ENCODE measurements around the gene ADNP. TPM values are rescaled to one million over a fixed set of nuclear protein-coding genes. Genes with fewer than 3 reads are reported as not detected.
"Not testable (repeated sequence)": the region's sequence is repeated elsewhere in the genome, so short reads cannot be mapped to it uniquely, and the experiment has no call there.

ADNP gene
- total RNA-seq, 2 experiments from 2014 or later: 58.8 to 63.3 TPM

GRCh38 chr20:50892394-50892793 lies 38.8 kb downstream of the ADNP start:
- CTCF ChIA-PET: no interaction called here
- H3K4me1 Mint-ChIP-seq: peaks cover 12% of the 10 kb centered on the region
- DNase-seq: no peak
- no peaks in the 10 kb centered on the region for H3K9me3 Mint-ChIP-seq
- H3K4me3 Mint-ChIP-seq: no peak overlapping the region
- POLR2A ChIA-PET: interaction anchor here (0.6 kb wide), 1 partner anchor 39 kb away, joined by 3 read pairs; the partner anchor contains the start of gene ADNP
- H3K36me3 Mint-ChIP-seq (ENCODE audit: low read depth): peaks cover 57% of the 10 kb centered on the region
- H3K27ac Mint-ChIP-seq: no peak overlapping the region
- H3K27me3 Mint-ChIP-seq: no peaks in the 10 kb centered on the region

GRCh38 chr20:50891138-50891537 lies 40.1 kb downstream of the ADNP start:
- no peak overlapping the region for H3K27ac Mint-ChIP-seq
- ChIA-PET POLR2A (interaction anchor here (1.4 kb wide), 1 partner anchor 9 kb away, joined by 3 read pairs; no protein-coding TSS in a partner anchor), CTCF (interaction anchor here (1.1 to 1.5 kb wide), 2 partner anchors 97 to 100 kb away, joined by 3 to 6 read pairs; partner anchors contain the start of gene BCAS4)
- peaks cover 10% of the 10 kb centered on the region for H3K4me1 Mint-ChIP-seq
- no peak overlapping the region for H3K4me3 Mint-ChIP-seq
- H3K36me3 Mint-ChIP-seq (ENCODE audit: low read depth): peaks cover 51% of the 10 kb centered on the region
- H3K27me3 Mint-ChIP-seq: no peaks in the 10 kb centered on the region
- no peaks in the 10 kb centered on the region for H3K9me3 Mint-ChIP-seq
- no peak for DNase-seq

DNA sequence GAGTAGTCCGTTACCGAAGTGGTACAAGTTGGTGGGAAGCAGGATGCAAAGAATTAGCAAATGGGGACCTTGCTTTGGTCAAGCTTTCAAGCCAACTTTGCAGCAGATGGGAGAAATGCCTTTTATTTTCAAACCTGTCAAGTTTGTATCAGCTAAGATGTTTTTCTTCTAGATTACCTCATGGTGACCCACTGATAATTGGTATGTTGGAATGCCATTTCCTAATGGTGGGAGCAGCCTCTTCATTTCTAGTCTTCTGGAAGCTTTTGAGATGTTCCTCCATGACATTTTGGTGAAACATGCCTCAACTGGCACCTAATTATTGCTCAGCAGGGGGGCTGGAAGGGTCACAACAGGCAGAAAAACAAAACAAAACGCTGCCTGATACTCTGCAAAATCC lies 43.7 kb downstream of the ADNP start:
- Mint-ChIP-seq H3K4me1 (peaks cover 5% of the 10 kb centered on the region), H3K4me3 (no peak overlapping the region), H3K27ac (no peak overlapping the region), H3K27me3 (no peaks in the 10 kb centered on the region), H3K36me3 (ENCODE audit: low read depth) (peaks cover 30% of the 10 kb centered on the region), H3K9me3 (no peaks in the 10 kb centered on the region)
- no peak for DNase-seq
- ChIA-PET POLR2A (interaction anchor here (1.3 kb wide), 1 partner anchor 14 kb away, joined by 3 read pairs; no protein-coding TSS in a partner anchor), CTCF (interaction anchor here (1.7 kb wide), 1 partner anchor 93 kb away, joined by 3 read pairs; the partner anchor contains the start of gene BCAS4)

- Mint-ChIP-seq H3K9me3 (no peaks in the 10 kb centered on the region), H3K36me3 (ENCODE audit: low read depth) (peaks cover 18% of the 10 kb centered on the region), H3K4me3 (no peak overlapping the region), H3K27me3 (no peaks in the 10 kb centered on the region), H3K4me1 (no peaks in the 10 kb centered on the region), H3K27ac (no peak overlapping the region)
- no peak for DNase-seq
- POLR2A ChIA-PET: interaction anchor here (1.4 kb wide), 1 partner anchor 16 kb away, joined by 3 read pairs; no protein-coding TSS in a partner anchor
- CTCF ChIA-PET: interaction anchor here (0.7 to 1.7 kb wide), 2 partner anchors 43 to 92 kb away, joined by 3 read pairs; partner anchors contain the start of gene BCAS4
Observed at GRCh38 chr20:50886184-50886790, 45.0 kb downstream of the ADNP start.

DNA sequence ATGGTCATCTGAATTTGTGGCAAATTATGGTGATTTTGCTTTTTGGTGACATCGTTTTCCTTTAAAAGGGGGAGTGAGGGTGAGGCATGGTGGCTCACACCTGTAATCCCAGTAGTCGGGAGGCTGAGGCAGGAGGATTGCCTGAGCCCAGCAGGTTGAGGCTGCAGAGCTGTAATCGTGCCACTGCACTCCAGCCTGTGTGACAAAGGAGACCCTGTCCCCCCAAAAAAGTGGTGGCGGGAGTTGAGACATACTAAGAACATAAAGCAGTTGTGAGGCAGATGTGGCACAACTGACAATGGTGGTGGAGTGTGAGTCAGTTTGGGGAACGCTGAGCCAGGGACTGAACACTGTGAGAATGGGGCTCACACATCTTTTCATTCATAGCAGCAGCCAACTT lies 45.5 kb downstream of the ADNP start:
- no peak for DNase-seq
- Mint-ChIP-seq H3K27me3 (no peaks in the 10 kb centered on the region), H3K9me3 (no peaks in the 10 kb centered on the region), H3K36me3 (ENCODE audit: low read depth) (peaks cover 15% of the 10 kb centered on the region), H3K4me1 (no peaks in the 10 kb centered on the region), H3K27ac (no peak overlapping the region), H3K4me3 (no peak overlapping the region)
- POLR2A ChIA-PET: interaction anchor here (1.4 kb wide), 1 partner anchor 15 kb away, joined by 3 read pairs; no protein-coding TSS in a partner anchor
- CTCF ChIA-PET: interaction anchor here (0.7 kb wide), 1 partner anchor 44 kb away, joined by 3 read pairs; no protein-coding TSS in a partner anchor

DNA sequence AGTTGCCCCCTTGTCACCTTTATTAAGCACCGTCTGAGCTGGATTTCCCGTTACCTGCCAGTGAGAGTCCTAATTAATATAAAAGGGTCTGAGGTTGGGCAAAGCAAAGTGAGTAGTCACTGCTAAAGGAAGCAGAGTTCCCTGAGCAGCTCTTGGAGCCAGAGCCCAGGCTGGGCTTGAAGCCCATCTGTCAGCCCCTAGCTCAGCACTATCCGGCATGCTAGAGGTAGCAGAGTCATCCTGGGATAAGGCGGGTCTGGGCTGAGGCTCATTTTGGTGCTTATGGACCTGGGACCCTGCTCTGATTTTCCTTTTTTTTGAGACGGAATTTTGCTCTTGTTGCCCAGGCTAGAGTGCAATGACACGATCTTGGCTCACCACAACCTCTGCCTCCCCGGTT lies 46.2 kb downstream of the ADNP start:
- POLR2A ChIA-PET: interaction anchor here (1.4 to 1.8 kb wide), 2 partner anchors 15 to 73 kb away, joined by 3 to 5 read pairs; partner anchors contain the start of genes DPM1 and MOCS3
- H3K36me3 Mint-ChIP-seq (ENCODE audit: low read depth): peaks cover 13% of the 10 kb centered on the region
- H3K27ac Mint-ChIP-seq: no peak overlapping the region
- CTCF ChIA-PET: no interaction called here
- H3K4me1 Mint-ChIP-seq: no peaks in the 10 kb centered on the region
- no peak overlapping the region for H3K4me3 Mint-ChIP-seq
- H3K27me3 Mint-ChIP-seq: no peaks in the 10 kb centered on the region
- no peaks in the 10 kb centered on the region for H3K9me3 Mint-ChIP-seq
- DNase-seq: no peak

GRCh38 chr20:50883856-50884255 lies 47.4 kb downstream of the ADNP start:
- ChIA-PET CTCF (no interaction called here), POLR2A (interaction anchor here (1.8 kb wide), 1 partner anchor 74 kb away, joined by 5 read pairs; the partner anchor contains the start of genes DPM1 and MOCS3)
- H3K4me3 Mint-ChIP-seq: no peak overlapping the region
- DNase-seq: no peak
- H3K9me3 Mint-ChIP-seq: no peaks in the 10 kb centered on the region
- H3K27me3 Mint-ChIP-seq: no peaks in the 10 kb centered on the region
- H3K4me1 Mint-ChIP-seq: no peaks in the 10 kb centered on the region
- H3K27ac Mint-ChIP-seq: no peak overlapping the region
- H3K36me3 Mint-ChIP-seq (ENCODE audit: low read depth): peaks cover 4% of the 10 kb centered on the region

- DNase-seq; CTCF ChIA-PET; H3K27ac Mint-ChIP-seq; H3K4me1 Mint-ChIP-seq; H3K4me3 Mint-ChIP-seq; H3K9me3 Mint-ChIP-seq; H3K36me3 Mint-ChIP-seq (ENCODE audit: low read depth); H3K27me3 Mint-ChIP-seq: not testable (repeated sequence)
- POLR2A ChIA-PET: interaction anchor here (0.7 kb wide), 1 partner anchor 9 kb away, joined by 3 read pairs; no protein-coding TSS in a partner anchor
Observed at GRCh38 chr20:50881759-50882424, 49.3 kb downstream of the ADNP start.

DNA sequence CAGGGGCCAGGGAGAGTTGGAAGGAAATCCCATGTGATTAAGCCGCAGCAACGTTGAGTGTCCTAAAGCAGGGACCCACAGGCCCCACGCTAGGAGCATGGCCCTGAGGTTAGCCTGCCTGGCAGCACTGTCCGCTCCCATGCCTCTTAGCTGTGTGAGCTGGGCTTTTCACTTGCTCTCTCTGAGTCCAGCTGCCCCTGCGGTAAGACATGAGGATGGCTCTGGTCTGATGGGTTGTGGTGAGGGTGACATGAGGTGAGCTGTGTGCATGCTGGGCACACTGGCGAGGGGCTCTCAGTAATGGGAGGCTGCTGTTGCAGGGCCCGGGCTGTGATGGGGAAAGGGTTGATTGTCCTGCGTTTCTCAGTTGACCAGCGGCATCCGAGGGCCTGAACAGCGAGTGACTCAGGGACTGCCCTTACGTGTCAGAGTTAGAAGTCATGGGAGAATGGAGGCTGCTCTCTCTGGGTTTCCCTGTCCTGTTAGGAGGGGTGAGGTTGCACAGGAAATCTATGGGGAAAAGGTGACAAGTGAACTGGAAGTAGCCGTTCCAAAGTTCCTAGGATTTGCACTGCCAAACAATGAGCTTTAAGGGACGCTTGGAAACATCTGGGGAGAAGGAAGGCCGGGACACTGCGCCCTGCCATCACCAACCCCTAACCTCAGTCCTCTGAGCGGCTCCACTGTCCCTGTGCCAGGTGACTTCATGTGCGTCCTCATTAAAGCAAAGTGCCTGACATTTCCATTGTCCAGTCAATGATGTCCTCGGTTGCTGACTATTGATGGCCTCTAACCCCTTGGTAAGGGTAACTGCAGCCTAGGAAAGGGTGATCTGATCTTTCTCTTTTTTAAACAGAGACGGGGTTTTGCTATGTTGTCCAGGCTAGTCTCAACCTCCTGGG lies 51.3 kb downstream of the ADNP start:
- POLR2A ChIA-PET: interaction anchor here (0.8 kb wide), 1 partner anchor 51 kb away, joined by 3 read pairs; the partner anchor contains the start of gene ADNP
- no peak overlapping the region for H3K27ac Mint-ChIP-seq
- no peak for DNase-seq
- no peaks in the 10 kb centered on the region for H3K9me3 Mint-ChIP-seq
- H3K4me3 Mint-ChIP-seq: no peak overlapping the region
- H3K36me3 Mint-ChIP-seq (ENCODE audit: low read depth): no peaks in the 10 kb centered on the region
- H3K27me3 Mint-ChIP-seq: no peaks in the 10 kb centered on the region
- CTCF ChIA-PET: no interaction called here
- H3K4me1 Mint-ChIP-seq: no peaks in the 10 kb centered on the region

DNA sequence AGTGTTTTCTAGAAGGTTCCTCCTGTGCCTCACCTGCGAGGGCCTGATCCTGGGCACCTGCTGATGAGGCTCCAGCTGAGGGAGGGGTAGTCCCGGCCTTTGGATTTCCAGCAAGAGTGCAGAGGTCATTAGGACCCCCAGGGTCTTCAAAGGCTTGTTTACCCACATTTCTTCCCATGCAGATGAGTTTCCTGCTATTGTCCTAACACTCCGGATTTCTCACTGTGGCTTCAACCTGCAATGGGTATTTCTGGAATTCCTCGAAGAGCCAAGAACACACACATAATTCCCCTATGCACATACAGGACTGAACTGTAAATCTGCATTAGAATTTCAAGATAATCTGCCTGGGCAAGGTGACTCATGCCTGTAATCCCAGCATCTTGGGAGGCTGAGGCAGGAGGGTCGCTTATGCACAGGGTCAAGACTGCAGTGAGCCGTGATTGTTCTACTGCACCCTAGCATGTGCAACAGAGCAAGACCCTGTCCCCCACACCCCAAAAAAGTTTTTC lies 53.9 kb downstream of the ADNP start:
- no peaks in the 10 kb centered on the region for H3K9me3 Mint-ChIP-seq
- no peak overlapping the region for H3K27ac Mint-ChIP-seq
- no peaks in the 10 kb centered on the region for H3K4me1 Mint-ChIP-seq
- H3K4me3 Mint-ChIP-seq: no peak overlapping the region
- no peaks in the 10 kb centered on the region for H3K27me3 Mint-ChIP-seq
- no peak for DNase-seq
- H3K36me3 Mint-ChIP-seq (ENCODE audit: low read depth): no peaks in the 10 kb centered on the region
- POLR2A ChIA-PET: no interaction called here
- CTCF ChIA-PET: no interaction called here

GRCh38 chr20:50876816-50877215 lies 54.4 kb downstream of the ADNP start:
- H3K27me3 Mint-ChIP-seq: no peaks in the 10 kb centered on the region
- no peaks in the 10 kb centered on the region for H3K36me3 Mint-ChIP-seq (ENCODE audit: low read depth)
- no peak overlapping the region for H3K27ac Mint-ChIP-seq
- CTCF ChIA-PET: interaction anchor here (0.6 kb wide), 1 partner anchor 43 kb away, joined by 4 read pairs; no protein-coding TSS in a partner anchor
- no peaks in the 10 kb centered on the region for H3K9me3 Mint-ChIP-seq
- DNase-seq: no peak
- no peak overlapping the region for H3K4me3 Mint-ChIP-seq
- no peaks in the 10 kb centered on the region for H3K4me1 Mint-ChIP-seq
- POLR2A ChIA-PET: interaction anchor here (0.5 kb wide), 1 partner anchor 83 kb away, joined by 3 read pairs; no protein-coding TSS in a partner anchor

DNA sequence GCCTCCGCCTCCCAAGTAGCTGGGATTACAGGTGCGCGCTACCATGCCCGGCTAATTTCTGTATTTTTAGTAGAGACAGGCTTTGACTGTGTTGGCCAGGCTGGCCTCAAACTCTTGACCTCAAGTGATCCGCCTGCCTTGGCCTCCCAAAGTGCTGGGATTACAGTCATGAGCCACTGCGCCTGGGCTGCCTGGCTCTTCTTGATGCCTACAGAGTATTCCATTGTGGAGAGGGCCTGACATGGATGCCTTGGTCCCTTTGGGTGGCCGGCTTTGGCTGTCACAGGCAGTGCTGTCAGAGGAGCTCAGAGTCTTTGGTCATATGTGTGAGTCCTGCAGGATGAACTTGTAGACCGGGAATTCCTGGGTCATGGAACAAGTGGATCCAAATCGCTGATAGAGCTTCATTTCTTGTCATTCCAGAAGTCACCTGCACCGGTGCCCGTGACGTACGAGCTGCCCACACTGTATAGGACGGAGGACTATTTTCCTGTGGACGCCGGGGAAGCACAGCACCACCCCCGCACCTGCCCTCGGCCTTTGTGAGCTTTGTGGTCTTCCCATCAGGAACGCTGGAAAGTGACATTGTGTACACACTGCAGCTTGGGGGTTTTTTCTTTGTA lies 55.1 kb downstream of the ADNP start:
- Mint-ChIP-seq H3K27me3 (no peaks in the 10 kb centered on the region), H3K4me1 (no peaks in the 10 kb centered on the region), H3K36me3 (ENCODE audit: low read depth) (no peaks in the 10 kb centered on the region), H3K27ac (no peak overlapping the region), H3K9me3 (no peaks in the 10 kb centered on the region), H3K4me3 (no peak overlapping the region)
- no peak for DNase-seq
- ChIA-PET POLR2A (interaction anchor here (0.5 to 0.9 kb wide), 2 partner anchors 81 to 83 kb away, joined by 3 read pairs; no protein-coding TSS in a partner anchor), CTCF (interaction anchor here (0.6 kb wide), 1 partner anchor 44 kb away, joined by 4 read pairs; no protein-coding TSS in a partner anchor)
